C4-2B (cell line): ENCODE results near the gene CHRNA3.

Experiments
- ZFX ChIP-seq: fragments of 450-650 bp; IDR thresholded peaks from 2 replicates; pipeline ENCODE4 v1.6.1; 2017
- TF ChIP-seq, protein P1 (sequence below): fragments of 450-650 bp; conservative IDR thresholded peaks from 2 replicates; pipeline ENCODE4 v1.5.1; 2017; ENCODE audit warnings: mild to moderate bottlenecking

DNA sequence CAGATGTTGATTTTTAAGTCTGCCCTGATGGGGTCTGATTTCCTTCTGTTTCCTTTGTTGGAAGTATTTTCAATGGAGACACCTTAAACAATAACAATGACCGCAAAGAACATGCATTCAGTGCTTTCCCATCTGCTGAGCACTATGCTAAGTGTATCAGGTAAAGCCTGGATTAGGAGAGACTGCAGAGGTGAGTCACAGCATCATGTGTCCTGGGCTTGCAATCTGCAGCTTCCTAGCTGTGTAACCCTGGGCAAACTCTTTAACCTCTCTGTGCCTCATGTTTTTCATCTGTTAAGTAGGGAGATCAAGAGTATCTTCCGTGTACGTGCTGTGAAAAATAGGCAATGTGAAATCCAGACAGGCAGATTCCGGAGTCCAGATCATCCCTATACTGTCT is 33.5 kb upstream of the CHRNA3 start:
- TF ChIP-seq, protein P1, sequence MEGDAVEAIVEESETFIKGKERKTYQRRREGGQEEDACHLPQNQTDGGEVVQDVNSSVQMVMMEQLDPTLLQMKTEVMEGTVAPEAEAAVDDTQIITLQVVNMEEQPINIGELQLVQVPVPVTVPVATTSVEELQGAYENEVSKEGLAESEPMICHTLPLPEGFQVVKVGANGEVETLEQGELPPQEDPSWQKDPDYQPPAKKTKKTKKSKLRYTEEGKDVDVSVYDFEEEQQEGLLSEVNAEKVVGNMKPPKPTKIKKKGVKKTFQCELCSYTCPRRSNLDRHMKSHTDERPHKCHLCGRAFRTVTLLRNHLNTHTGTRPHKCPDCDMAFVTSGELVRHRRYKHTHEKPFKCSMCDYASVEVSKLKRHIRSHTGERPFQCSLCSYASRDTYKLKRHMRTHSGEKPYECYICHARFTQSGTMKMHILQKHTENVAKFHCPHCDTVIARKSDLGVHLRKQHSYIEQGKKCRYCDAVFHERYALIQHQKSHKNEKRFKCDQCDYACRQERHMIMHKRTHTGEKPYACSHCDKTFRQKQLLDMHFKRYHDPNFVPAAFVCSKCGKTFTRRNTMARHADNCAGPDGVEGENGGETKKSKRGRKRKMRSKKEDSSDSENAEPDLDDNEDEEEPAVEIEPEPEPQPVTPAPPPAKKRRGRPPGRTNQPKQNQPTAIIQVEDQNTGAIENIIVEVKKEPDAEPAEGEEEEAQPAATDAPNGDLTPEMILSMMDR, result no peak
- TF ChIP-seq ZFX, result no peak
